HG02943 (cell line): ENCODE data around the gene CYP2U1.
"Not testable (repeated sequence)": the region's sequence is repeated elsewhere in the genome, so short reads cannot be mapped to it uniquely, and the experiment has no call there.

ENCODE experiments used
- ATAC-seq: cut with Tn5 transposase; IDR thresholded peaks from one replicate; pipeline ENCODE4 v1.9.1; 2021; ENCODE audit warnings: mild to moderate bottlenecking, low read depth, moderate library complexity; ENCODE audit not compliant: unreplicated experiment

Gene CYP2U1

GRCh38 chr4:107916623-107917022 lies 14.7 kb upstream of the CYP2U1 start:
- ATAC-seq = no peak

GRCh38 chr4:107917500-107917899 lies 13.8 kb upstream of the CYP2U1 start:
- ATAC-seq = no peak

DNA sequence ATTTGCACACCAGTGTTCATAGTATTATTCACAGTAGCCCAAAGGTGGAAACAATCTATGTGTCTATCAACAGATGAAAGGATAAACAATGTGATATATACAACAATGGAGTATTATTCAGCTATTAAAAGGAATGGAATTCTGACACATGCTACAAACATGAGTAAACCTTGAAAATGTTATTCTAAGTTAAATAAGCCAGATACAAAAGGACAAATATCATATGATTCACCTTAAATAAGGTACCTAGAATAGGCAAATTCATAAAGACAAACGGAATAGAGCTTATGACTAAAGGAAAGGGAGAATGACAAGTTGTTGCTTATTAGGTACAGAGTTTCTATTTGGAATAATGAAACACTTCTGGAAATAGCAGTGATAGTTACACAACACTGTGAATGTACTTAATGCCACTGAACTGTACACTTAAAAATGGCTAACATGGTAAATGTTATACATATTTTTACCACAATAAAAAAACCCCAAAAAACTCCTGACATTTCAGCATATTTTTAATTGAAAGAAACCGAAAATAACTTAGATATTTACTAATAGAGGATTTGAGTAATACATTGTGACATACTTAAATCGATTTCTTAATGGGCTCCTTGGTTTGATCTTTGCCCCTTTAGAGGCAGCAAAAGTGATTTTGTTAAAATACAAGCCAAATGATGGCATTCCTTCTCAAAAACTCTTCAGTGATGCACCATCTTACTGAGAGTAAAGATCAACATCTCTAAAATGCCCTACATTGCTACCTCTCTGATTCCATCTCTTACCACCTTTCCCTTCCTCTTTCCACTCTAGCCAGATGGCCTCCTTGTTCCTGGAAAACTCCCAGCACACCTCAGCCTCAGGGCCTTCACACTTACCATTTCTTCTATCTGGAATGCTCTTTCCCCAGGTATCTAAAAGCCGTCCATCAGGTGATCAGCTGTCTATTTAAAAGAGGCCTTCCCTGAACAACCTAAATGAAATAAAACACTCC lies 8.6 kb upstream of the CYP2U1 start:
- ATAC-seq = no peak

GRCh38 chr4:107925713-107926112 lies 5.6 kb upstream of the CYP2U1 start:
- not testable (repeated sequence) for ATAC-seq

GRCh38 chr4:107926875-107927274 lies 4.5 kb upstream of the CYP2U1 start:
- ATAC-seq = not testable (repeated sequence)

- ATAC-seq = peak; percentile 18
Observed at GRCh38 chr4:107931775-107932321, 499 bp downstream of the CYP2U1 start.

- ATAC-seq = no peak
Observed at GRCh38 chr4:107935246-107935645, 3.9 kb downstream of the CYP2U1 start.

- no peak for ATAC-seq
Observed at GRCh38 chr4:107937040-107937439, 5.7 kb downstream of the CYP2U1 start.

DNA sequence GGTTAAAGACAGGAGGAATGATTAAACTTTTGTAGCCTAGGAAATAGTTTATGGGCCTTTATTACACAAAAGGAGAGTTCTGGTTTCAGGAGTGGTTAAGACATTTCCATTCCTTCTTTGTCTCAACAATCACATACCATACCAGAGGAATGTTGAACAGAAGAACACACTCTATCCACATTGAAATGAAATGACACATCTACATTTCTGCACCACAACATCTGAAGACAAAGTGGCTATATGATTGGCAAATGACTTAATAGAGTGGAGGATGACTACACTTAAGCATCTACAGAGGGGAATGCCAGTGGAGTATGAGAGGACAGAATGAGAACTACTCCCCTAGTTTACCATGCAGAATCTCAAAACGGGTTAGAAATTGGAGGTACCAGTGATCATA lies 8.0 kb downstream of the CYP2U1 start:
- no peak for ATAC-seq

- no peak for ATAC-seq
Observed at GRCh38 chr4:107945809-107946208, 14.5 kb downstream of the CYP2U1 start.

- no peak for ATAC-seq
Observed at GRCh38 chr4:107950746-107951540, 19.6 kb downstream of the CYP2U1 start.

DNA sequence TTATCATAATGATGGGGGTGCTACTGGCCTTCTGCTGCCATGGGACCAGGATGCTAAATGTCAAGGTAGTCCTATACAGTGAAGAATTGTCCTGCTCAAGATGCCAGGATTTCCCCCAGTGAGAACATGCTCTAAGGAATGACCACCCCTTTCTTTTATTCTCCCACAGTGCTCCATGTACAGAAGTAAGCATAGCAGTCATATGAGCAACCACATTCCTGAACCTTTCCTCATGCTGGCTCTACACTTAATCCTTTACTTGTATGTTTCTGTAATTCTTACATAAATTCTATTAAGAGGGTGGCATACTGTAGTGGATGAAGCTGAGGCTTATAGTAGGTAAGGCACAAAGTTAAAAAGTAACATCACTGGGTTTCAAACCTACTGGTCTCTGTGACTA lies 20.2 kb downstream of the CYP2U1 start:
- no peak for ATAC-seq

GRCh38 chr4:107956011-107956410 lies 24.7 kb downstream of the CYP2U1 start:
- no peak for ATAC-seq

- ATAC-seq = no peak
Observed at GRCh38 chr4:107966903-107967302, 35.6 kb downstream of the CYP2U1 start.

DNA sequence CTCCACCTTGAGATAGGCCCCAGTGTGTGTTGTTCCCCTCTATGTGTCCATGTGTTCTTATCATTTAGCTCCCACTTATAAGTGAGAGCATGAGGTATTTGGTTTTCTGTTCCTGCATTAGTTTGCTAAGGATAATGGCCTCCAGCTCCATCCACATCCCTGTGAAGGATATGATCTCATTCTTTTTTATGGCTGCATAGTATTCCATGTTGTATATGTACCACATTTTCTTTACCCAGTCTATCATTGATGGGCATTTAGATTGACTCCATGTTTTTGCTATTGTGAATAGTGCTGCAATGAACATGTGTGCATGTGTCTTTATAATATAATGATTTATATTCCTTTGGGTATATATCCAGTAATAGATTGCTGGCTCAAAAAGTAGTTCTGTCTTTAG lies 36.2 kb downstream of the CYP2U1 start:
- ATAC-seq = not testable (repeated sequence)

DNA sequence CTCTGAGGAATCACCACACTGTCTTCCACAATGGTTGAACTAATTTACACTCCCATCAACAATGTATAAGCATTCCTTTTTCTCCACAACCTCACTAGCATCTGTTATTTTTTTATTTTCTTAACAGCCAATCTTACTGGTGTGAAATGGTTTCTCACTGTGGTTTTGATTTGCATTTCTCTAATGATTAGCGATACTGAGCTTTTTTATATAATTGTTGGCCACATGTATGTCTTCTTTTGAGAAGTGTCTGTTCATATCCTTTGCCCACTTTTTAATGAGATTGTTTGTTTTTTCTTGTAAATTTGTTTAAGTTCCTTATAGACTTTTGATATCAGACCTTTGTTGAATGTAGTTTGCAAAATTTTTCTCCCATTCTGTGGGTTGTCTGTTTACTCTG lies 36.6 kb downstream of the CYP2U1 start:
- ATAC-seq = not testable (repeated sequence)

DNA sequence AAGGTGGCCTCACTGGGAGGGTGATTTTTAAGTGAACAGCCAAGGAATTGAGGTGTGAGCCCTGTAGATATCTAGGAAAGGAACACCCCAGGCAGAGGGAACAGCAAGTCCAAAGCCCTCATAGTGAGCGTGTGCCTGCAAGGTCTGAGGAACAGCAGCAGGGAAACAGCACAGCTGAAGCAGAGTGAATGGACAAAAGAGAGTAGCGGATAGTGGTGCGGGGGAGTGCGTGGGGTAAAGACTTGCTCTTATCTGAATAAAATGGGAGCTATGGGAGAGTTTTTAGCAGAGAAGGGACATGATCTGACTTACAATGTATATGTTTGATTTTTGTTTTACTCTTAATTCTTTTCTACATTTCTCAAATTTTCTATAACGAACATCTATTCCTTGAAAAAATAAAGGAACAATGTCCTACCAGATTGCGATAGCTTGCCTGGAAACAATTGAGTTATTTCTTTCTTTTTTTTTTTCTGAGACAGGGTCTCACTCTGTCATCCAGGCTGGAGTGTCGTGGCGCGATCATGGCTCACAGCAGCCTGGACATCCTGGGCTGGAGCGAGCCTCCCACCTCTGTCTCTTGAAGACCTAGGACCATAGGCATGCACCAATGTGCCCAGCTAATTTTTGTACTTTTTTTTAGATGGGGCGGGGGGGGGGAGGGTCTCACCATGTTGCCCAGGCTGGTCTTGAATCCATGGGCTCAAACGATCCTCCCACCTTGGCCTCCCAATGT lies 38.9 kb downstream of the CYP2U1 start:
- no peak for ATAC-seq

DNA sequence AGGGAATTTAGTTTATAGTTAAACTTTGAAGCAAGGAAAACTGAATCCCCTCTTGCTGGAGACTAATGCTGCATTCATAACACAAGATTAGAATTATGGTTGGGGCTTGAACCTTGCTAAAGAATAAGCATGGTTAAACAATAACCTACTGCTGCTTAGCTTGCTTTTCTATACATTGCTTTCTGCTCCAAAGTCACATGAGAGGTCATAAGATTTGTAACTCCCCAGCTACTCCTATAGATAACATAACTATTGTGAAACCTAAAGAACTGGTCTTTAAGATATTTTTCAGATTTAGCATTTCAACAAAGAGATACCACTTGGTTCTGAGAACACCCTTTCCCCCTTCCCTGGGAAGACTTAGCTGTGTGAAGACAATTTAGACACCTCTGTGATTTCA lies 41.3 kb downstream of the CYP2U1 start:
- no peak for ATAC-seq

- ATAC-seq = no peak
Observed at GRCh38 chr4:107974523-107974922, 43.2 kb downstream of the CYP2U1 start.

GRCh38 chr4:107977482-107977881 lies 46.1 kb downstream of the CYP2U1 start:
- no peak for ATAC-seq
